HEK293 (cell line): ENCODE data around the gene ATG2A.

Source experiments
- CTCF ChIA-PET: fragments of 350-600 bp; formaldehyde crosslinking; extraction: SDS; loops from one replicate; lab custom pipeline; 2021; ENCODE audit warnings: antibody characterized with exemption; lab: Yijun Ruan, JAX
- POLR2A ChIA-PET: fragments of 300-600 bp; formaldehyde crosslinking; extraction: SDS; loops from one replicate; lab custom pipeline; 2020; ENCODE audit warnings: antibody characterized with exemption, inconsistent platforms; lab: Yijun Ruan, JAX
- H3K27ac ChIP-seq: fragments of 200-500 bp; sonication (Bioruptor generic); 2 replicates; pipeline ENCODE4 v1.5.1; 2014; ENCODE audit warnings: low read depth, low read length, control low read depth, inconsistent platforms; ENCODE audit errors: extremely low read depth
- H3K36me3 ChIP-seq, 2 experiments: fragments of 200-500 bp in 1 of 2; sonication (Bioruptor generic) in 1 of 2; 1 replicate in 1 of 2; 2 replicates in 1 of 2; pipeline ENCODE4 v1.5.1; 2014 to 2017; ENCODE audit warnings: inconsistent platforms in 2 of 2, low read length in 2 of 2; ENCODE audit not compliant: control insufficient read depth in 2 of 2, insufficient read depth in 1 of 2
- H3K4me1 ChIP-seq: fragments of 200-500 bp; sonication (Bioruptor generic); 2 replicates; pipeline ENCODE4 v1.5.1; 2014; ENCODE audit warnings: mild to moderate bottlenecking, low read length, inconsistent platforms; ENCODE audit not compliant: control insufficient read depth, insufficient read depth
- H3K4me3 ChIP-seq: 2 replicates; pipeline ENCODE4 v1.5.1; 2011; ENCODE audit warnings: low read depth, mild to moderate bottlenecking, control low read depth, low read length, moderate library complexity
- H3K9me3 ChIP-seq: fragments of 200-500 bp; sonication (Bioruptor generic); 2 replicates; pipeline ENCODE4 v1.5.1; 2014; ENCODE audit warnings: low read depth, low read length, inconsistent platforms; ENCODE audit not compliant: control insufficient read depth, insufficient read depth
- KLF17 ChIP-seq: fragments of 450-650 bp; formaldehyde crosslinking; IDR thresholded peaks from 2 replicates; pipeline ENCODE4 v1.5.1; 2016; ENCODE audit warnings: missing biosample characterization, missing genetic modification characterization
- KLF9 ChIP-seq: fragments of 450-650 bp; formaldehyde crosslinking; IDR thresholded peaks from 2 replicates; pipeline ENCODE4 v1.5.1; 2016; ENCODE audit warnings: missing biosample characterization, missing genetic modification characterization, low read depth
- PRDM6 ChIP-seq: fragments of 450-650 bp; formaldehyde crosslinking; IDR thresholded peaks from 2 replicates; pipeline ENCODE4 v1.5.1; 2017; ENCODE audit warnings: missing biosample characterization, missing genetic modification characterization
- TCF7L2 ChIP-seq: IDR thresholded peaks from 2 replicates; pipeline ENCODE4 v1.6.1; 2011; ENCODE audit warnings: low read depth, mild to moderate bottlenecking, inconsistent platforms, low read length, moderate library complexity, borderline replicate concordance
- ZBTB49 ChIP-seq: fragments of 450-650 bp; formaldehyde crosslinking; IDR thresholded peaks from 2 replicates; pipeline ENCODE4 v1.5.1; 2016; ENCODE audit warnings: missing biosample characterization, missing genetic modification characterization, low read depth
- ZBTB7A ChIP-seq: fragments of 450-650 bp; formaldehyde crosslinking; IDR thresholded peaks from 2 replicates; pipeline ENCODE4 v1.5.1; 2016; ENCODE audit warnings: low read depth, missing biosample characterization, missing genetic modification characterization
- ZEB2 ChIP-seq: fragments of 450-650 bp; formaldehyde crosslinking; IDR thresholded peaks from 2 replicates; pipeline ENCODE4 v1.5.1; 2016; ENCODE audit warnings: missing biosample characterization, missing genetic modification characterization
- ZFHX2 ChIP-seq: fragments of 450-650 bp; formaldehyde crosslinking; conservative IDR thresholded peaks from 2 replicates; pipeline ENCODE4 v1.5.1; 2016; ENCODE audit warnings: missing biosample characterization, missing genetic modification characterization
- ZNF146 ChIP-seq: fragments of 450-650 bp; formaldehyde crosslinking; IDR thresholded peaks from 2 replicates; pipeline ENCODE4 v1.5.1; 2016; ENCODE audit warnings: missing biosample characterization, missing genetic modification characterization
- ZNF214 ChIP-seq: fragments of 450-650 bp; formaldehyde crosslinking; IDR thresholded peaks from 2 replicates; pipeline ENCODE4 v1.5.1; 2017; ENCODE audit warnings: missing biosample characterization, mild to moderate bottlenecking, missing genetic modification characterization, borderline replicate concordance
- ZNF221 ChIP-seq: fragments of 450-650 bp; formaldehyde crosslinking; IDR thresholded peaks from 2 replicates; pipeline ENCODE4 v1.5.1; 2017; ENCODE audit warnings: missing biosample characterization, missing genetic modification characterization, borderline replicate concordance
- ZNF416 ChIP-seq: fragments of 450-650 bp; formaldehyde crosslinking; IDR thresholded peaks from 2 replicates; pipeline ENCODE4 v1.5.1; 2016; ENCODE audit warnings: missing biosample characterization, missing genetic modification characterization
- ZNF530 ChIP-seq: fragments of 450-650 bp; formaldehyde crosslinking; IDR thresholded peaks from 2 replicates; pipeline ENCODE4 v1.5.1; 2016; ENCODE audit warnings: low read depth, missing biosample characterization, missing genetic modification characterization
- ZNF548 ChIP-seq: fragments of 450-650 bp; formaldehyde crosslinking; IDR thresholded peaks from 2 replicates; pipeline ENCODE4 v1.5.1; 2016; ENCODE audit warnings: missing biosample characterization, missing genetic modification characterization
- ZNF549 ChIP-seq: fragments of 450-650 bp; IDR thresholded peaks from 2 replicates; pipeline ENCODE4 v1.5.1; 2018; ENCODE audit warnings: missing biosample characterization, missing genetic modification characterization, mild to moderate bottlenecking, inconsistent platforms, moderate library complexity
- ZNF830 ChIP-seq: fragments of 450-650 bp; IDR thresholded peaks from 2 replicates; pipeline ENCODE4 v1.5.0; 2018; ENCODE audit warnings: missing biosample characterization, missing genetic modification characterization, low read depth, mild to moderate bottlenecking, moderate library complexity
- TF ChIP-seq, protein P1 (sequence below): fragments of 450-650 bp; formaldehyde crosslinking; IDR thresholded peaks from 2 replicates; pipeline ENCODE4 v1.5.1; 2017; ENCODE audit warnings: missing biosample characterization, missing genetic modification characterization
- TF ChIP-seq, protein P2 (sequence below): fragments of 450-650 bp; formaldehyde crosslinking; IDR thresholded peaks from 2 replicates; pipeline ENCODE4 v1.5.1; 2016; ENCODE audit warnings: missing biosample characterization, missing genetic modification characterization, low read depth

The ATG2A gene

GRCh38 chr11:64909653-64910343 is 7.2 kb downstream of the ATG2A start (continued):
- TF ChIP-seq PRDM6 (tag by site-specific recombination) = no peak
- no peak for TF ChIP-seq ZFHX2 (tag by site-specific recombination)
- no peak for TF ChIP-seq TCF7L2
- TF ChIP-seq, protein P1, sequence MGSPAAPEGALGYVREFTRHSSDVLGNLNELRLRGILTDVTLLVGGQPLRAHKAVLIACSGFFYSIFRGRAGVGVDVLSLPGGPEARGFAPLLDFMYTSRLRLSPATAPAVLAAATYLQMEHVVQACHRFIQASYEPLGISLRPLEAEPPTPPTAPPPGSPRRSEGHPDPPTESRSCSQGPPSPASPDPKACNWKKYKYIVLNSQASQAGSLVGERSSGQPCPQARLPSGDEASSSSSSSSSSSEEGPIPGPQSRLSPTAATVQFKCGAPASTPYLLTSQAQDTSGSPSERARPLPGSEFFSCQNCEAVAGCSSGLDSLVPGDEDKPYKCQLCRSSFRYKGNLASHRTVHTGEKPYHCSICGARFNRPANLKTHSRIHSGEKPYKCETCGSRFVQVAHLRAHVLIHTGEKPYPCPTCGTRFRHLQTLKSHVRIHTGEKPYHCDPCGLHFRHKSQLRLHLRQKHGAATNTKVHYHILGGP (tag by site-specific recombination) = no peak
- no peak for TF ChIP-seq ZNF549 (tag by site-specific recombination)
- no peak for TF ChIP-seq ZNF830 (tag by site-specific recombination)

- TF ChIP-seq ZBTB7A (tag by site-specific recombination) (no peak), ZBTB49 (tag by site-specific recombination) (no peak), KLF17 (tag by site-specific recombination) (no peak), ZEB2 (no peak), ZNF416 (no peak), ZNF221 (no peak)
- no peak overlapping the region for H3K27ac ChIP-seq
- no peak overlapping the region for H3K4me3 ChIP-seq
- no peaks in the 10 kb centered on the region for H3K4me1 ChIP-seq
- peaks cover 0 to 85% of the 10 kb centered on the region in 2 experiments; a peak in 1 of 3 replicates for H3K36me3 ChIP-seq
- H3K9me3 ChIP-seq = no peaks in the 10 kb centered on the region
- ChIA-PET CTCF (no interaction called here), POLR2A (no interaction called here)
Measured at GRCh38 chr11:64908766-64909165, 8.2 kb downstream of the ATG2A start.

- TF ChIP-seq ZNF214 (tag by site-specific recombination) (no peak), ZNF530 (tag by site-specific recombination) (no peak), ZNF548 (tag by site-specific recombination) (no peak), KLF9 (tag by site-specific recombination) (no peak), ZNF146 (no peak)
- TF ChIP-seq, protein P2, sequence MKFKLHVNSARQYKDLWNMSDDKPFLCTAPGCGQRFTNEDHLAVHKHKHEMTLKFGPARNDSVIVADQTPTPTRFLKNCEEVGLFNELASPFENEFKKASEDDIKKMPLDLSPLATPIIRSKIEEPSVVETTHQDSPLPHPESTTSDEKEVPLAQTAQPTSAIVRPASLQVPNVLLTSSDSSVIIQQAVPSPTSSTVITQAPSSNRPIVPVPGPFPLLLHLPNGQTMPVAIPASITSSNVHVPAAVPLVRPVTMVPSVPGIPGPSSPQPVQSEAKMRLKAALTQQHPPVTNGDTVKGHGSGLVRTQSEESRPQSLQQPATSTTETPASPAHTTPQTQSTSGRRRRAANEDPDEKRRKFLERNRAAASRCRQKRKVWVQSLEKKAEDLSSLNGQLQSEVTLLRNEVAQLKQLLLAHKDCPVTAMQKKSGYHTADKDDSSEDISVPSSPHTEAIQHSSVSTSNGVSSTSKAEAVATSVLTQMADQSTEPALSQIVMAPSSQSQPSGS = no peak
Measured at GRCh38 chr11:64906314-64906635, 10.7 kb downstream of the ATG2A start.

More at GRCh38 chr11:64906314-64906635, 10.7 kb downstream of the ATG2A start:
- no peak overlapping the region for H3K4me3 ChIP-seq
- no peaks in the 10 kb centered on the region for H3K9me3 ChIP-seq
- ChIA-PET POLR2A (no interaction called here), CTCF (interaction anchor here (1.0 to 1.4 kb wide), 2 partner anchors 12 to 108 kb away, joined by 4 to 6 read pairs; partner anchors contain the start of gene ARL2)
- peaks cover 0 to 84% of the 10 kb centered on the region in 2 experiments; a peak in 2 of 3 replicates for H3K36me3 ChIP-seq
- H3K4me1 ChIP-seq = no peaks in the 10 kb centered on the region
- H3K27ac ChIP-seq = no peak overlapping the region
